OCI-LY3 (cell line): ENCODE results near the gene CASP8AP2.

ENCODE experiments used
- H2AFZ ChIP-seq: fragments of 200-600, 300-600 bp; shearing (Covaris generic); 2 replicates; pipeline ENCODE4 v1.6.0; 2014; ENCODE audit warnings: antibody characterized with exemption, low read depth, low read length
- H3K27ac ChIP-seq: fragments of 200-600, 300-600 bp; sonication (generic); 2 replicates; pipeline ENCODE4 v1.5.1; 2014; ENCODE audit warnings: mild to moderate bottlenecking, low read length, moderate library complexity, mixed read lengths
- H3K27me3 ChIP-seq: fragments of 200-600, 300-600 bp; sonication (generic); 2 replicates; pipeline ENCODE4 v1.6.1; 2014; ENCODE audit warnings: low read depth, low read length, mixed read lengths
- H3K36me3 ChIP-seq: fragments of 200-600, 300-600 bp; sonication (generic); replicated peaks from 2 replicates; pipeline ENCODE3; 2014; ENCODE audit warnings: low read depth, low read length, mixed read lengths
- H3K4me1 ChIP-seq: fragments of 300-600, 200-600 bp; sonication (generic); 2 replicates; pipeline ENCODE4 v1.6.1; 2014; ENCODE audit warnings: low read length, mixed read lengths
- H3K4me2 ChIP-seq: fragments of 200-600, 300-600 bp; sonication (generic); 2 replicates; pipeline ENCODE4 v1.6.1; 2014; ENCODE audit warnings: low read length, mixed read lengths
- H3K4me3 ChIP-seq: fragments of 300-600, 200-600 bp; sonication (generic); 2 replicates; pipeline ENCODE4 v1.5.1; 2014; ENCODE audit warnings: antibody characterized with exemption, mild to moderate bottlenecking, low read length, moderate library complexity
- H3K79me2 ChIP-seq: fragments of 300-600, 200-600 bp; shearing (Covaris generic); 2 replicates; pipeline ENCODE4 v1.6.1; 2014; ENCODE audit warnings: mild to moderate bottlenecking, low read length, mixed read lengths
- H3K9ac ChIP-seq: fragments of 300-600, 200-600 bp; shearing (Covaris generic); 2 replicates; pipeline ENCODE4 v1.6.0; 2014; ENCODE audit warnings: mild to moderate bottlenecking, low read length, moderate library complexity
- H3K9me3 ChIP-seq: fragments of 200-600, 300-600 bp; shearing (Covaris generic); 2 replicates; pipeline ENCODE4 v1.6.1; 2014; ENCODE audit warnings: low read length, mixed read lengths; ENCODE audit not compliant: insufficient read depth
- H4K20me1 ChIP-seq: fragments of 200-600, 300-600 bp; sonication (generic); 2 replicates; pipeline ENCODE4 v1.6.1; 2016; ENCODE audit warnings: low read length, mixed read lengths; ENCODE audit not compliant: insufficient read depth
- EZH2phosphoT487 ChIP-seq: fragments of 200-600 bp; shearing (Covaris generic); IDR thresholded peaks from 2 replicates; pipeline ENCODE4 v1.6.1; 2018; ENCODE audit warnings: antibody characterized with exemption, mixed run types, low read depth
- TF ChIP-seq, protein P1 (sequence below): fragments of 200-600, 300-600 bp; sonication (generic); IDR thresholded peaks from 2 replicates; pipeline ENCODE4 v1.5.1; 2014; ENCODE audit warnings: antibody characterized with exemption, low read length, low read depth

The CASP8AP2 gene

DNA sequence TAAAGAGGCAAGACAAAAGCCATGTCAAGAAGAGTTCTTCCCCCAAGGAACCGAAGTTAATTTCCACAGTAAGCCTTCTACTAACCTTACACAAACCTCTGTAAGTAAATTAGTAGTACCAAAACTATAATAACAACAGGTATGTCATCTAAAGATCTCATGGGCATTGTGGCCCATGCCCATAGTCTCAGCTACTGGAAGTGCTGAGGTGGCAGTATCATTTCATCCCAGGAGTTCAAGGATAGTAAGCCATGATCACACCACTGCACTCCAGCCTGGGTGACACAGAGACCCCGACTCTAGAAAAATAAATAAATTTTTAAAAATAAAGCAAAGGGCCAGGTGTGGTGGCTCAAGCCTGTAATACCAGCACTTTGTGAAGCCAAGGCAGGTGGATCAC is 39.3 kb upstream of the CASP8AP2 start:
- Histone ChIP-seq H3K9me3 (no peaks in the 10 kb centered on the region), H3K4me2 (no peak overlapping the region), H3K4me1 (peaks cover 13% of the 10 kb centered on the region), H3K9ac (no peak overlapping the region), H3K27me3 (no peaks in the 10 kb centered on the region), H3K36me3 (peaks cover 33% of the 10 kb centered on the region), H3K27ac (no peak overlapping the region), H3K4me3 (no peak overlapping the region), H3K79me2 (peaks cover 10% of the 10 kb centered on the region), H2AFZ (no peak overlapping the region), H4K20me1 (peaks cover 7% of the 10 kb centered on the region)
- TF ChIP-seq, protein P1, sequence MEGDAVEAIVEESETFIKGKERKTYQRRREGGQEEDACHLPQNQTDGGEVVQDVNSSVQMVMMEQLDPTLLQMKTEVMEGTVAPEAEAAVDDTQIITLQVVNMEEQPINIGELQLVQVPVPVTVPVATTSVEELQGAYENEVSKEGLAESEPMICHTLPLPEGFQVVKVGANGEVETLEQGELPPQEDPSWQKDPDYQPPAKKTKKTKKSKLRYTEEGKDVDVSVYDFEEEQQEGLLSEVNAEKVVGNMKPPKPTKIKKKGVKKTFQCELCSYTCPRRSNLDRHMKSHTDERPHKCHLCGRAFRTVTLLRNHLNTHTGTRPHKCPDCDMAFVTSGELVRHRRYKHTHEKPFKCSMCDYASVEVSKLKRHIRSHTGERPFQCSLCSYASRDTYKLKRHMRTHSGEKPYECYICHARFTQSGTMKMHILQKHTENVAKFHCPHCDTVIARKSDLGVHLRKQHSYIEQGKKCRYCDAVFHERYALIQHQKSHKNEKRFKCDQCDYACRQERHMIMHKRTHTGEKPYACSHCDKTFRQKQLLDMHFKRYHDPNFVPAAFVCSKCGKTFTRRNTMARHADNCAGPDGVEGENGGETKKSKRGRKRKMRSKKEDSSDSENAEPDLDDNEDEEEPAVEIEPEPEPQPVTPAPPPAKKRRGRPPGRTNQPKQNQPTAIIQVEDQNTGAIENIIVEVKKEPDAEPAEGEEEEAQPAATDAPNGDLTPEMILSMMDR, result no peak
- TF ChIP-seq EZH2phosphoT487, result no peak

DNA sequence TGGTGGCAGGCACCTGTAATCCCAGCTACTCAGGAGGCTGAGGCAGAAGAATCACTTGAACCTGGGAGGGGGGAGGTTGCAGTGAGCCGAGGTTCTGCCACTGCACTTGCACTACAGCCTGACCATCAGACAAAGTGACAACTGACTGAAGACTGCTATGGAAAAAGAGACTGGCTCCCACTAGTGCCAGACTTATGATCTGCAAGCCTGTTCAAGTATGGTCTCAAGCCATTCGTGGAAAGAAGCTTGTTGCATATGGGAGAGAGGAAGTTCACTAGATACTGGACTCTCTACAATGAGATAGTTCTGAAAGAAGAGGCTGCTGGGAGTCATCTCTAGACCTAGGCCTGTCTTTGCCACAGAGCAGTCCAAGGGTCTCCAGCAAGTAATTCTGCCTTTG is 36.8 kb upstream of the CASP8AP2 start:
- H4K20me1 ChIP-seq, result peaks cover 7% of the 10 kb centered on the region
- no peak overlapping the region for H2AFZ ChIP-seq
- no peak overlapping the region for H3K4me2 ChIP-seq
- H3K9me3 ChIP-seq, result no peaks in the 10 kb centered on the region
- no peak for TF ChIP-seq EZH2phosphoT487
- TF ChIP-seq, protein P1, result peak; percentile 39
- H3K27ac ChIP-seq, result no peak overlapping the region
- no peaks in the 10 kb centered on the region for H3K27me3 ChIP-seq
- no peak overlapping the region for H3K9ac ChIP-seq
- H3K4me1 ChIP-seq, result peaks cover 13% of the 10 kb centered on the region
- H3K79me2 ChIP-seq, result peaks cover 14% of the 10 kb centered on the region
- H3K4me3 ChIP-seq, result no peak overlapping the region
- H3K36me3 ChIP-seq, result peaks cover 29% of the 10 kb centered on the region

DNA sequence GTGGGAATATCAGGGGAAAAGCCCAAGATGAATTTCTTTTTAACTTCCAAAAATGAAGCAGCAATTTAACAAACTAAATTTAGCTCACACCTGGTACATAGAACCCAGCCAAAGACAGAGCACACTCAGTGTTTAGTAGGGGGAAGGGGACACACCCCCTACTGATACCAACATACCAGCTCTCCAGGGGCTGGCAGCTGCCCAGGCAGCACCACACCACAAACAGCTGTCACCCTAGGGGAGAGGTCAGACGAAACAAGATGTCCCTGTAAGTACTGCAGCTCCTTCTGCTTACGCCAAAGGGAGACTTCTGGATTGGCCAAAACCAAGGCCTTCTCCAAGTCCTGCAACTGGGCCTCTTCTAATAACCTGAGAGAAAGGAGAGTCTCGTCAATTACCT is 36.1 kb upstream of the CASP8AP2 start:
- H3K79me2 ChIP-seq, result peaks cover 14% of the 10 kb centered on the region
- H3K36me3 ChIP-seq, result peaks cover 25% of the 10 kb centered on the region
- H3K27me3 ChIP-seq, result no peaks in the 10 kb centered on the region
- H2AFZ ChIP-seq, result no peak overlapping the region
- TF ChIP-seq, protein P1, result no peak
- no peak for TF ChIP-seq EZH2phosphoT487
- no peak overlapping the region for H3K4me2 ChIP-seq
- no peak overlapping the region for H3K4me3 ChIP-seq
- H3K27ac ChIP-seq, result no peak overlapping the region
- H3K4me1 ChIP-seq, result peaks cover 13% of the 10 kb centered on the region
- H4K20me1 ChIP-seq, result peaks cover 7% of the 10 kb centered on the region
- H3K9me3 ChIP-seq, result no peaks in the 10 kb centered on the region
- H3K9ac ChIP-seq, result no peak overlapping the region

DNA sequence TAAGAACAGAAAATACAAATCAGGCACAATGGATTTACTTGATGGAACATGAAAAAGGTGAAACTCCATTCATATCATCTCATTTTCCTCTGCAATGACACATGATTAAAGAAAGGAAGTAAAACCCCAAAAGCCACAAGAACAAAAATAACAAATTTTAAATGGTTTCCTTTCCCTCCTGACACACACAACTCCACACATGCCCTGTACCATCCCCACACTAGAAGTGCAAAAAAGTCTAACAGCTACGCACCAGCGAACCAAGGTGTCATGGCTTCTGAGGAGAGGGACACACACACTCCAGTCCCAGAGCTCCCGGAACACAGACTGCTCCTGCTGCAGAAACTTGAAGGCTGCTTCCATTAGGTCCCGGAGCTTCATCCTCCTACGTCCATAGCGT is 35.4 kb upstream of the CASP8AP2 start:
- Histone ChIP-seq H3K9me3 (no peaks in the 10 kb centered on the region), H3K79me2 (peaks cover 14% of the 10 kb centered on the region)

More for the DNA sequence above, 35.4 kb upstream of the CASP8AP2 start:
- Histone ChIP-seq H3K4me2 (peak overlapping the region; percentile 12; the same call in 1 of the 2 replicates), H4K20me1 (peaks cover 7% of the 10 kb centered on the region), H3K4me1 (peaks cover 13% of the 10 kb centered on the region), H3K9ac (no peak overlapping the region), H3K4me3 (no peak overlapping the region), H2AFZ (no peak overlapping the region), H3K27me3 (no peaks in the 10 kb centered on the region), H3K36me3 (peaks cover 23% of the 10 kb centered on the region), H3K27ac (no peak overlapping the region)
- TF ChIP-seq EZH2phosphoT487, result no peak
- TF ChIP-seq, protein P1, result no peak
